Dermis blood vessel endothelial cell (primary cell): ENCODE data around the gene ACTG2. TPM values are rescaled to one million over a fixed set of nuclear protein-coding genes. Genes with fewer than 3 reads are reported as not detected.
"Not testable (repeated sequence)": the region's sequence is repeated elsewhere in the genome, so short reads cannot be mapped to it uniquely, and the experiment has no call there.

ENCODE experiments used
- DNase-seq: peaks from one replicate; pipeline ENCODE4 v3.0.0; 2010
- total RNA-seq: library from RNA; depleted of rRNA; stranded (reverse); fragments of >200 nt; gene quantifications from 2 replicates; pipeline ENCODE4 v1.2.3, GENCODE V29; 2014

ACTG2 gene
- 0.05 TPM in 1 of 2 replicates, not detected in the other for total RNA-seq

DNA sequence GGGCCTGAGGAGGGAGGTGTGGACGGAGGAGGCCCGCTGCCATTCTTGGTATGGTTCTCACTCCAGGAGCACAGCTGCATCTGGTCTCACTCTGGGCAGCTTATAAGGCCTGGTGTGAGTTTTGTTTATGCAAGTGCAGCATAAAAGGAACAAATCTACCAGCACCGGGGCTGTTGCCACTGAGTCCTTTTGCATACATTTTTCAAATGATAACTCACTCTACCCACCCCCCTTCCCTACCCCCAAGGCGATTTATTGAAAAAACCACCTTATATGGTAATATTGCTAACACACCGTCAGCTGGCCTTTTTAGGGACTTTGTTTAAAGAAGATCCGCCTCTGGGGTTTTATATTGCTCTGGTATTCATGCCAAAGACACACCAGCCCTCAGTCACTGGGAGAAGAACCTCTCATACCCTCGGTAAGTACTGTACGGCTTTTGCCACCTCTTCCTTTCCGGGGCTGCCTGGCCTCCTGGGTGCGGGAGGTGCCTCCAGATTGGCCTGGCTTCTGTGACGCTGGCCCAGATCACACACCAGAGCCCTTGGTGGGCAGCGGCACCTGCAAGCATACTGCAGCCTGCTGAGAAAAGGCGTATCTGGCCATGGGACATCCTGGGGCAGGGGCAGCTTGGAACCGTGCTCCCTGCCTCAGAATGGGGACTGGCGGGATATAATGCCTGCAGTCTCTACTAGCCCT is at the start of gene ACTG2:
Gene ACTG2, plus strand, starts transcription at position 378 of the 699 bp plus-strand sequence. CDS start 8,304 bp downstream, outside the sequence.
- DNase-seq = no peak

DNA sequence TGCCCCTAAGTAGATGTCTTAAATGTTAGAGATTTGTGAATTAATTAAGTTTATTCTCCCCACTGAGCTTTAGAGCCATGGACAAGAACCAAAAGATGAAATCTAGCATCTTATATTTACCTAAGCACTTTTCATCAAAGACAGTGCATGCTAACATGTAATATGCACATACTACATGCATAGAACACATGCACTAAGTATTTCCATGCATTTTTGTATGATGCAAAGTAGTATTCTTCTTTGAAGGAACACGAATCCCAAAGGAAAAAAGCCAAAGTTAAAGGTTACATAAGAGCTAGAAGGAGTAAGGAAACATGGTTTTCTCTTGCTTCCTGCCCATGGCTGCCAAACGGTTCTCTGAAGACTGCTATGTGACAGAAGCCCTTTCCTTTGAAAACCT is 48.7 kb upstream of the ACTG2 start:
- DNase-seq = no peak

DNA sequence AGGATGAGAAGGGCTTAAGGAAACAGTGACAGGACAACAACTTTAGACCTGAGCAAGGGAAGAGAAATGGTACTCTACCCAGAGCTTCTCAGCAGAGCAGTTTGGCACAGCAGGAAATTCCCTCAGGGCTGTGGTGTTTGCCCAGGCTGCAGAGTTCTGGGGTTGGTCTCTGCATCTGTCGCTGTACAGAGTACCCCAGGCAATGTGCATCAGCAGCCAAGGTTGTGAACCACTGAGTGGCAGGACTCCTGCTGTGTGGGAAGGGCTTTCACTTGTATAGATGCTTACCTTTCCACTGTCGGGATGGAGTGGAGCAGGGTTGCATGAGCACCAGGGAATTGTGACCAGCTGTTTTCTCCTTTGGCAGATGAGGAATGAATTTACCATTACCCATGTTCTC is 42.8 kb upstream of the ACTG2 start:
- DNase-seq = no peak

DNA sequence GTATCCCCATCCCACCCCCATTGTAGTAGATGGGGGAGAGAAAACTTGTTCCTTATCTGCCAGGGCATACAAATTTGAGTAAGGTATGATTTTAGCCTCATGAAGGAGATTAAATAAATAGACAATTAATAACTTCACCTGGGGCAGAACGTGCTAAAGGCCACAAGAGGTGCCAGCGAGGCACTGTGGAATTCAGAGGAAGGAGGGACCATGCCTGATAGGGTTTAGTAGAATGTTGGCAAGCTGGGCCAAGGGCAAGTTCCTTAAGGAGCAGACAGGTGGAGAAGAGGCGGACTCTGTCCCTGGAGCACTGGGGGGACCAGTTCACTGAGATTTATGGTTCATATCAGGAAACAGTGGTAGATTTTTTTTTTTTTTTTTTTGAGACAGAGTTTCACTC is 41.5 kb upstream of the ACTG2 start:
- peak; percentile 16 for DNase-seq

DNA sequence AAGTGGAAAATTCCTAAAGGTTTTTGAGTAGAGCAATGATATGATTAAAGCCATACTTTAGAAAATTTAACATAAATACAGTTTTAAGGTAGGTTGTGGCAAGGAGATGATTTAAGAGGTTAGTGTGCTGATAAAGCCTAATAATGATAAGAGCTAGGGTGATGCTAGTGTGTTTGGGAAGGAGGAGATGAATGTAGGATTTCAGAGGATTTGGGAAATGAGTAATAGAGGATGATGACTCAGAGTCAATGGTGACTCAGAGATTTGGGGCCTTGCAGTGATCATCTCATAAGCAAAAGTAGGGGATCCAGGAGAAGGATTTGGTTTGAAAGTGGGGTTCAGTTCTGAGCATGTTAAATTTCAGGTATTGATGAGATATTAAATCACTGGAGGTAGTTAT is 40.8 kb upstream of the ACTG2 start:
- peak; percentile 60 for DNase-seq

DNA sequence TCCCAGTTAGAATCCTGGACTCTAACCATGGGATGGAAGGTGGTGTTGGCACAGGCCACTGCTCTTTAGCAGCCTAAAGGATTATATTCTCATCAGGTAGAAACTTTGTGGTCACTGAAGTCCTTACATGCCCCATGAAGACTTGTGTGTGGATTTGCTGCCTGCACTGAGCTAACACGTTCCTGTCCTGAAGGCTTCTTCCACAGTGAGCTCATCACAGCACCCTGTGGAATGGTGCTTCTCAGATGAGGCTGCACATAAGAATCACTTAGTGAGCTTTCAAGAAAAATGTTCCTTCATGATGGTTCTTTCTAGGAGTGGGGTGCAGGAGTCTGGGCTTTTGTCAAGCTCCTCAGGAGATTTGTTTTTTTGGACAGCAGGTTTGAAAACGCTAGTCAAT is 37.3 kb upstream of the ACTG2 start:
- no peak for DNase-seq

DNA sequence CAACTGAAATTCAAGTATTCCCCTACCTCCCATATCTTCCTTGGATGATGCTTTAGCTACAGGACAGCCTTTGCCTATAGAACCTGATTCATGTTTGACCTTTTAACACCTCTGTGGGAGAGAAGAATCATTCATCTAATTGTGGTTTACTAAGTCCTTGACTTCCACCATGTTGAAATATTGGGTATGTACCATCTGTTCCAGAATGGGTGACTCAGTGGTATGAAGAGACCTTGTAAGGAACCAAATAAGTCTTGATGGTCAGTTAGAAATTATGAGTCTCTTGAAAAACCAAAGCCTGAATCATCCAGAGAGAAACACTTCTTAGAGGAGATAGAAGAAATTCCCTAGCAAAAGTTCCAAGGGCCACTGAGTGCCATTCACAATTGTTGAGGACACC is 36.6 kb upstream of the ACTG2 start:
- no peak for DNase-seq

DNA sequence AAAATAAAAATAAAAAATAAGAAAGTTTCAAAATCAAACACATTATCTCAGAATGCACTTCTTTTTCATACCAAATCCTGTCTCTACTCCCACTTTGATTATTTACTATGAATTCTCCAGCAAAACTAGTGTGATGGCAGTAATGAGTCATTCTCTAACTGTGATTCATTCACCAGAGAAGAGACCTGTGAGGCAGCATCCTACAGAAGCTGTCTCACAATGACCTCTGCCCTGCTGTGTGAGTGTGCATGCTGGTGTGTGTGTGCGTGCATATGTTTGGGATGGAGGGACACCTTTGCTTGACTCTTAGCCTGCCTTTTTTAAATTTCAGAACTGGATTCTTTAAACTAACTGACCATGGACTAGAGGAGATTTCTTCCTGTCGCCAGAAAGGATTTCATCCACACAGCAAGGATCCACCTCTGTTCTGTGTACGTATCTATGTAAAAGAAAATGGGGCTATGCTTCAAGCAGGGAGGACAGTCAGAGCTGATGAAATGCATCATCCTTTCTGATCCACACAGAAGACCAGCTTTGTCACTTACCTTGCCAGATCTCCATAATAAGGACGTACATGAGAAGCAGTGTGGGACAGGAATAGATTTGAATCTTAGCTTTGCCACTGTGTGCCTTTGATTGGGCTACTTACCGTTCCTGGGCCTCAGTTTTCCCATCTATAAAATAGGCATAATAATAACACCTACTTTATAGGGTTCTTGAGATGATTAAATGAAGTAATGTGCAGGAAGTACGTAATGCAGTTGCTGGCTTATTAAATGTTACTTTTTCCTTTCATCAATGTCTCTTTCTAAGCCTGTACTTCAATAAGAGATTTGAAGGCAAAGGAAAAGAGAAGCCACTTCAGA is 32.9 kb upstream of the ACTG2 start:
- peak; percentile 71 for DNase-seq

DNA sequence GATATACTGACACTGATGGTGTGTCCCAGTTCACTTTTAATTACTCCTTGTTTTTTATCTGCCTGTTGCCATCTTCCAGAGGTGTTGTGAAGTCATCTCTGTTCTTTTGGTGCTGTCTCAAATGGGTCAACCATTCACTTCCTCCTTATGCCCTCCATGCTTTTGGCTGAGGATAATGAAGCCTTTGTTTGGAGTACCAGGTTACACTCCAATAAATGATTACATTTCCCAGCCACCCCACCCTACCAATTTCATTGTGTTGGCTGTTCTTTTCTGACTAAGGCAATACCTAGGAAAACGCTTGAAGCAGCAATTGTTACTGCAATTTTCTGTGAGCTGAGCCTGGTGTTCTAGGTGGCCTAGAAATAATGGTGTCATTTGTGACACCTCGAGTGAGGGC is 29.8 kb upstream of the ACTG2 start:
- DNase-seq = no peak

DNA sequence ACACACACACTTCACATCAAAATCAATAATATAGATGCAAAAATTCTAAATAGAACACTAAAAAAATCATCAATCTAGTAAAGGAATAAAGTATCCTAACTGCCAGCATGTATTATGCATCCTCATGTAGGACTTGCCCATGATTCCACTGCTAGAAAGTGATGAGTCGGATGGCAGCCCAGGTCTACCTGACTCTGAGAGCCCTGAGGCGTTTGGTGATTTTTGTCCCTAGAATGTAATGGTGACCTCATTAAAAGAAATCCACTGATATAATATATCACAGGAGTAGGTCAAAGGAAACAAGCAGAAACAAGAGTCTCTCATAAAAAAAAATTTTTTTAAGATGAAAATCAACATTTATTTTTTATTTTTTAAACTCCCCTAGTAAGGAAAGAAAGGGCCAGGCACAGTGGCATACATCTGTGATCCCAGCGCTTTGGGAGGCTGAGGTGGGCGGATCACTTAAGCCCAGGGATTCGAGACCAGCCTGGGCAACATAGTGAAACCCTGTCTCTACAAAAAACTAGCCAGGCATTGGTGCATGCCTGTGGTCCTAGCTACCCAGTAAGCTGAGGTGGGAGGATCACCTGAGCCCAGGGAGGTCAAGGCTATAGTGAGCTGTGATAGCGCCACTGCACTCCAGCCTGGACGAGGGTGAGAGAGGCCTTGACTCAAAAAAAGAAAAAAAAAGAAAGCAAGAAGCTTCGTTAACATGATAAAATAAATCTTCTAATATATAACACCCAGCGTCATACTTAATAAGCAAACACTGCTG is 24.4 kb upstream of the ACTG2 start:
- no peak for DNase-seq

DNA sequence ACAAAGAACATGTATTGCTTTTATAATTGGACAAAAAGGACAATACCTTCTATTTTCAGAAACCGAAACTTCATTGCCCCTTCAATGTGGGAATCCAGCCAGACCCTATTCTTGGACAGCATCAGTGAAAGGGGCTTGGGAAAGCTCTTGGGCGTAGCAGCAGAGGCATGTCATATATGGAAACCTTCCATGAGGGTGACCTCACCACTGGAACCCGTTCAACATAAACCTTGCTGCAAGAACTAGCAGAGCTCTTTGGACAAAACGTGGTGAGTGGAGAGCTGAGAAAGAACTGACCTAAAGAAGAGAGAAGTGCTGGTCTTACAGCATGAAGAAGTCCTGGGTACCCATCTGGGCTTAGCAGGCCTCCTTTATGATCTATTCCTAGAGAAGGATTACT is 22.7 kb upstream of the ACTG2 start:
- DNase-seq = peak; percentile 16

DNA sequence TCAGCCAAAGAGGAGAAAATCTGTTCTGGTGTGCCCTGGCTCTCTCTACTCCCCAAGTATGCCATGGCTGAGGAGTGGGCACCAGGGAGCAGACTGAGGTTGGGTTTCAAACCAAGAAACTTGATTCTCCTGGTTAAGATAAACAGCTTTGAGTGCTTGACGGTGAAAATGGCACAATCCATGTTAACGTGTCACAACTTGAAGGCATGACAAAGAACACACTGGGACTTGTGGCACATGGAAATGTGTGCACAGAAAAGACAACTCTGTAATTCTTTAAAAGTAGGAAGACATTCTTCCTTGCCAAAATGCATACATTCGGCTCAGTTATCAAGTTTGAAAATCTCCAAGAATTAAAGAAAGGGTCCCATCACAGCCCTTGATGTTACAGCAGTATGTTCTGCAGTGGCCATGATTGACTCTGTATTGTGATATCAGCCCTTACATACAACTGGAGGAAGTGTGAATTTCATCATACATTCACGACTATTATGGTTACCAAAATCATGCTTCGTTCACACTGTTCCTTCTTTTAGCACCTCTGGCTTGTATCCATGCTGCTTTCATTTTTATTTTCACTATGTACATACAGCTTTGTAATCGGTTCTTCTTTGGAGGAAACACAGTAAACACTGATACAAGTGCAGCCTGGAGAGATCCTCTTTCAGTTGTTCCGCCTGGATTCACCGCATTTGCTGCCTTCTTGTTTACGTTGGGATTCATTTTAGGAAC is 15.6 kb upstream of the ACTG2 start:
- no peak for DNase-seq

DNA sequence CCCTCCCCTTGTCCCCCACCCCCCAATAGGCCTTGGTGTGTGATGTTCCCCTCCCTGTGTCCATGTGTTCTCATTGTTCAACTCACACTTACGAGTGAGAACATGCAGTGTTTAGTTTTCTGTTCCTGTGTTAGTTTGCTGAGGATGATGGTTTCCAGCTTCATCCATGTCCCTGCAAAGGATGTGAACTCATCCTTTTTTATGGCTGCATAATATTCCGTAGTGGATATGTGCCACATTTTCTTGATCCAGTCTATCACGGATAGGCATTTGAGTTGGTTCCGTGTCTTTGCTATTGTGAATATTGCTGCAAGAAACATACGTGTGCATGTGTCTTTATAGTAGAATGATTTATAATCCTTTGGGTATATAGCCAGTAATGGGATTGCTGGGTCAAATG is 14.8 kb upstream of the ACTG2 start:
- not testable (repeated sequence) for DNase-seq

DNA sequence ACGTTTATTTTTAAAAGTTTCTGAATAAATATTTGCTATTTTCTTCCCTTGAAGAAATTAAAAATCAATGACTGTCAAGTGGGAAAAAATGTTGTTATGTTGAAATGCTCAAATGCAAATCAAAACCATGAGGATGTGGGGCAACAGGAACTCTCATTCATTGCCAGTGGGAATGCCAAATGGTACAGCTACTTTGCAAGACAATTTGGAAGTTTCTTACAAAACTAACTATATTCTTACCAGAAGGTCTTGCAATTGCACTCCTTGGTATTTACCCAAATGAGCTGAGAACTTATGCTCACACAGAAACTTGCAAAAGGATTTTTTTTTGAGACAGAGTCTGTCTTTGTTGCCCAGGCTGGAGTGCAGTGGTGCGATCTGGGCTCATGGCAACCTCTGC is 7.4 kb upstream of the ACTG2 start:
- DNase-seq = no peak

DNA sequence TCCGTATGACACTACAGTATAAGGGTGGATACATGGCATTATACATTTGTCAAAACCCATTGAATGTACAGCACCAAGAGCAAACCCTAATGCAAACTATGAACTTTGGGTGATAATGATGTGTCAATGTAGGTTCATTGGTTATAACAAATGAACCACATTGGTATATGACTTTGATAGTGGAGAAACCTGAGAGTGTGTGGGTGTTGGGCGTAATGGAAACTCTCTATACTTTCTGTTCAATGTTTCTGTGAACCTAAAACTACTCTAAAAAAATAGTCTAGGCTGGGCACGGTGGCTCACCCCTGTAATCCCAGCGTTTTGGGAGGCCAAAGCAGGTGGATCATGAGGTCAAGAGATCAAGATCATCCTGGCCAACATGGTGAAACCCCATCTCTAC is 6.5 kb upstream of the ACTG2 start:
- DNase-seq = no peak

DNA sequence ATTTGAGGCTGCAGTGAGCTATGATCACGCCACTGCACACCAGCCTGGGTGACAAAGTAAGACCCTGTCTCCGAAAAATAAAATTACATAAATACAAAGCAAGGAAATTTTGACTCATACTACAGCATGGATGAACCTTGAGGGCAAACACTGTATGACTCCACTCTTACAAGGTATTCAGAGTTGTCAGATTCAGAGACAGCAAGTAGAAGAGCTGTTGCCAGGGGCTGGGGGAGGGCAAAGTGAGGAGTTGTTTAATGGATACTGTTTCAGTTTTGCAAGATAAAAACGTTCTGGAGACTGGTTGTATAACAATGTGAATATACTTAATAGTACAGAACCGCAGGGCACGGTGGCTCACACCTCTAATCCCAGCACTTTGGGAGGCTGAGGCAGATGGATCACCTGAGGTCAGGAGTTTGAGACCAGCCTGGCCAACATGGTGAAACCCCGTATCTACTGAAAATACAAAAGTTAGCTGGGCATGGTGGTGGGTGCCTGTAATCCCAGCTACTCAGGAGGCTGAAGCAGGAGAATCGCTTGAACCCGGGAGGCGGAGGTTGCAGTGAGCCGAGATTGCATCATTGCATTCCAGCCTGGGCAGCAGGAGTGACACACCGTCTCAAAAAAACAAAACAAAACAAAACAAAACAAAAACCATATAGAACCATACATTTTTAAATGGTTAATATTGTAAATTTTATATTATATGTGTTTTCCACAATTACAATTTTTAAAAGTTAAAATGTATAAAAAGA is 5.0 kb upstream of the ACTG2 start:
- not testable (repeated sequence) for DNase-seq

DNA sequence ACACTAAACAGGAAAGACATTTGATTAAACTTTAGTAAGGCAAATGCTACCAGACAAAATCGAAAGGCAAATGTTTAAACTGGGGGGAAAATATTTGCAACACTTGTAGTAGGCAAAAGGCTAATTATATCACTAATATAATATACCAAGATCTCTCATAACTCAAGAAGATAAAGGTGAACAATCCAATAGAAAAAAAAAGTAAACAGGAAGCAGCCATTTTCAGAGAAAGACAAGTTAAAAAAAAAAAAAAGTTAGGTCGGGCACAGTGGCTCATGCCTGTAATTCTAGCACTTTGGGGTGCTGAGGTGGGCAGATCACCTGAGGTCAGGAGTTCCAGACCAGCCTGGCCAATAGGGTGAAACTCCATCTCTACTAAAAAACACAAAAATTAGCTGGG is 4.4 kb upstream of the ACTG2 start:
- no peak for DNase-seq

DNA sequence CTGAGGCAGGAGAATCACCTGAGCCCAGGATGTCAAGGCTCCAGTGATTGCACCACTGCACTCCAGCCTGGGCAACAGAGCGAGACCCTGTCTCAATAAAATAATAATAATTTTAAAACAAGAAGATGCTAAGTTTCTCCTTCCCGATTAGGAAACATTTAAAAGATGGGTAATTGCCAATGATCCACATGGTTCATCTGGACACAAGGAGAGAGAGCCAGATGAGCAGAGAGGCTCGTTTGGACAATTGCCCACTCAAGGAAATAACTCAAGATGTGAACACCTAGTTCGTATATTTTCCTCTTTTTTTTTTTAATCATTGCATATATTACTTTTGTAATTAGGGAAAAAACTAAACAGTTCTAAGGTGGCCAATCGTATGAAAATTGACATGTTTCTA is 3.6 kb upstream of the ACTG2 start:
- no peak for DNase-seq

DNA sequence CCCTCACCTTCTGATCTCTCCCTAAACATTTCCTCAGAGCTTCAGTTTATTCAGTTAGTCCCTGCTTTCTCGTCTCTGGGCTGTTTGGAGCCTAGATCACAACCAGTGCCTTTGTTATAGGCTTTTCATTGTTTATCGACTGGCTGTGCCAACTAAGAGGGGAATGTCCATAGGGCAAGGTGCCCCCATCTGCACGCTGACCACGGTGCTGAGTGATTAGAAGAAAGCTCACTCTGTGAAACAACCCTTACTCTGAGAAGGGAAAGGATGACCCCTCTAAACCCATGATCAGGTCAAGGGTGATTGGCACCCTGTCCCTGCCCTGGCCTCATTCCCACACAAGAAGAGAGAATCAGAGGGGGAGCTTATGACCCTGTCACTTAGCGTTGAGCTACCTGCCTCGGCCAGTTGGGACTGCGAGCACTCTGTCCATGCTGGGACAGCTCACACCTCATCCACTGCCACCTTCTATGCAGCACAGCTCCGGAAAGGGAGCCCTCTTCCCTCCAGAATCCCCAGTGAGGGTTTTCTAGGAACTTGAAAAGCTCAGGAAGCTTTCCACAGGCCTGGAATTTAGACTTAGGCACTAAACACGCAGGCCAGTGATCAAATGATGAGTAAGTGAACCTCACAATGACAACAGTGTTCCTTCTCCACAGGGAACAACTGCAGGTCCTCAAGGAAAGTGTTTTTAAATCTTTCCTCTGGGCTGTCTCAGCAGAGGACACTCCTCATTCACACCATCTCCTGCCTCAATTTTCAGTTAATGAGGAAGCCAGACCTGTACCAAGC is 2.3 kb upstream of the ACTG2 start:
- DNase-seq = no peak

DNA sequence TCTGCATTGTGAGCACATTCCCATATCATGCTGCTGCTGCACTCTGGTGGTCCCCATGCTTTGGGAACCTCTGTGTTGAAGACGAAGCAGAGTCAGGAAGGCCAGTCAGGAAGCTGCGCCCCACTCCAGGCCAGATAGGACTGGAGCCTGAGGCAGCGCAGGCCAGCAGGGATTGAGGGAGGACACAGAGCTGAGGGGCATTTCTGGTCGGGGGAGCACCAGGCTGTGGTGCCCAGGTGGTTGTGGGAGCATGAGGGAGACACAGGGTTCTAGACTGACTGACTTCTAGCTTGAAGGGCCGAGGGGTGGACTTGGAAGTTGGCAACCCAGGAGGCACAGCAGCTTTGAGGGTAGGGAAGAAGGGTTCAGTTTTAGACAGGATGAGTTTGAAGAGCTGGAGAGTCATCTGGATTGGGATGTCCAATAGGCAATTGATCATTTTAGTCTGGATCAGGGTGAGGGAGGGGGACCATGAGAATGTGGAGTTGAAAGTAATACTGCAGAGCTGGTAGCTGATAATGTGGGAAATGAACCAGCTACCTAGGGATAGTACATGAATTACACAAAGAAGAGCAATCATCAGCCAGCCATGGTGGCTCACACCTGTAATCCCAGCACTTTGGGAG is 1.4 kb upstream of the ACTG2 start:
- DNase-seq = no peak
